H9 (cell line): Measurements from ENCODE around the gene DKK3. TPM values are rescaled to one million over a fixed set of nuclear protein-coding genes. Genes with fewer than 3 reads are reported as not detected.

Experiments used
- DNase-seq: peaks from one replicate; pipeline ENCODE4 v3.0.0-alpha.2; 2017
- H2AFZ ChIP-seq: one replicate; pipeline ENCODE4 v1.6.1; 2013; ENCODE audit warnings: mild to moderate bottlenecking, low read length, control low read depth, moderate library complexity
- H2AK5ac ChIP-seq: 2 replicates; pipeline ENCODE4 v1.6.1; 2013; ENCODE audit warnings: low read length, control low read depth, mixed read lengths; ENCODE audit not compliant: insufficient read length
- H2BK120ac ChIP-seq: one replicate; pipeline ENCODE4 v1.6.1; 2013; ENCODE audit warnings: low read depth, mild to moderate bottlenecking, low read length, control low read depth, inconsistent platforms; ENCODE audit not compliant: poor library complexity, severe bottlenecking
- H2BK12ac ChIP-seq: 2 replicates; pipeline ENCODE4 v1.6.1; 2013; ENCODE audit warnings: low read length, control low read depth, mixed read lengths, low read depth; ENCODE audit not compliant: insufficient read length
- H2BK15ac ChIP-seq: 2 replicates; pipeline ENCODE4 v1.6.1; 2013; ENCODE audit warnings: low read depth, low read length, control low read depth
- H2BK20ac ChIP-seq: one replicate; pipeline ENCODE4 v1.6.1; 2013; ENCODE audit warnings: low read depth, mild to moderate bottlenecking, low read length, control low read depth, inconsistent platforms; ENCODE audit not compliant: poor library complexity, severe bottlenecking
- H2BK5ac ChIP-seq: 2 replicates; pipeline ENCODE4 v1.6.1; 2013; ENCODE audit warnings: low read length, control low read depth, mixed read lengths; ENCODE audit not compliant: insufficient read length
- H3K14ac ChIP-seq: 2 replicates; pipeline ENCODE4 v1.6.1; 2013; ENCODE audit warnings: low read length, control low read depth; ENCODE audit not compliant: insufficient read depth
- H3K18ac ChIP-seq: 2 replicates; pipeline ENCODE4 v1.6.1; 2013; ENCODE audit warnings: low read depth, mild to moderate bottlenecking, mixed read lengths, low read length, control low read depth; ENCODE audit not compliant: insufficient read length
- H3K23ac ChIP-seq: 2 replicates; pipeline ENCODE4 v1.6.1; 2013; ENCODE audit warnings: low read length, control low read depth, mixed read lengths, low read depth; ENCODE audit not compliant: insufficient read length
- H3K23me2 ChIP-seq: 2 replicates; pipeline ENCODE4 v1.6.1; 2013; ENCODE audit warnings: low read depth, mild to moderate bottlenecking, mixed read lengths, low read length, control low read depth; ENCODE audit not compliant: insufficient read length, poor library complexity, severe bottlenecking
- H3K27ac ChIP-seq: 2 replicates; pipeline ENCODE4 v1.5.1; 2013; ENCODE audit warnings: low read length, control low read depth, mixed read lengths, low read depth; ENCODE audit not compliant: insufficient read length
- H3K27me3 ChIP-seq: 2 replicates; pipeline ENCODE4 v1.6.1; 2013; ENCODE audit warnings: low read length, control low read depth, inconsistent platforms; ENCODE audit not compliant: insufficient read depth
- H3K4ac ChIP-seq: 2 replicates; pipeline ENCODE4 v1.6.1; 2013; ENCODE audit warnings: low read depth, mild to moderate bottlenecking, control low read depth, inconsistent platforms, low read length, moderate library complexity
- H3K4me1 ChIP-seq: 2 replicates; pipeline ENCODE4 v1.6.1; 2013; ENCODE audit warnings: low read length, control low read depth, inconsistent platforms; ENCODE audit not compliant: insufficient read depth
- H3K4me2 ChIP-seq: 2 replicates; pipeline ENCODE4 v1.6.1; 2013; ENCODE audit warnings: low read length, control low read depth, mixed read lengths; ENCODE audit not compliant: insufficient read length, insufficient read depth
- H3K56ac ChIP-seq: 2 replicates; pipeline ENCODE4 v1.6.1; 2013; ENCODE audit warnings: low read depth, mild to moderate bottlenecking, mixed read lengths, low read length, control low read depth; ENCODE audit not compliant: insufficient read length
- H3K79me1 ChIP-seq: 2 replicates; pipeline ENCODE4 v1.6.1; 2013; ENCODE audit warnings: low read depth, mild to moderate bottlenecking, moderate library complexity, low read length, control low read depth, inconsistent platforms; ENCODE audit not compliant: insufficient read depth, poor library complexity, severe bottlenecking
- H3K79me2 ChIP-seq: 2 replicates; pipeline ENCODE4 v1.6.1; 2013; ENCODE audit warnings: low read length, control low read depth, inconsistent platforms; ENCODE audit not compliant: insufficient read depth
- H3K9ac ChIP-seq: 2 replicates; pipeline ENCODE4 v1.6.1; 2013; ENCODE audit warnings: low read length, control low read depth, mixed read lengths; ENCODE audit not compliant: insufficient read length; ENCODE audit errors: extremely low read depth
- H3K9me3 ChIP-seq: one replicate; pipeline ENCODE4 v1.6.1; 2013; ENCODE audit warnings: low read depth, low read length, inconsistent platforms; ENCODE audit not compliant: control insufficient read depth
- H3T11ph ChIP-seq: one replicate; pipeline ENCODE4 v1.6.1; 2013; ENCODE audit warnings: mild to moderate bottlenecking, low read length, control low read depth, inconsistent platforms
- H4K20me1 ChIP-seq: one replicate; pipeline ENCODE4 v1.6.1; 2013; ENCODE audit not compliant: control insufficient read depth, insufficient read length, insufficient read depth
- H4K5ac ChIP-seq: 2 replicates; pipeline ENCODE4 v1.6.1; 2013; ENCODE audit warnings: low read depth, mild to moderate bottlenecking, mixed read lengths, low read length, control low read depth; ENCODE audit not compliant: insufficient read length
- H4K8ac ChIP-seq: replicated peaks from 2 replicates; pipeline ENCODE4 v1.6.1; 2013; ENCODE audit warnings: low read length, control low read depth, mixed read lengths, low read depth; ENCODE audit not compliant: insufficient read length
- H4K91ac ChIP-seq: 2 replicates; pipeline ENCODE4 v1.6.1; 2013; ENCODE audit warnings: low read depth, mild to moderate bottlenecking, moderate library complexity, mixed read lengths, low read length, control low read depth; ENCODE audit not compliant: insufficient read length
- H3K27ac Mint-ChIP-seq, 3 experiments: 2 replicates in 2 of 3; 3 replicates in 1 of 3; pipeline ENCODE4 v1.8.0; 2020 to 2021; ENCODE audit warnings: mixed read lengths in 3 of 3, mild to moderate bottlenecking in 1 of 3, moderate library complexity in 1 of 3
- H3K27me3 Mint-ChIP-seq: 2 replicates; pipeline ENCODE4 v1.8.0; 2021; ENCODE audit warnings: low read depth, mild to moderate bottlenecking, moderate library complexity, mixed read lengths
- H3K36me3 Mint-ChIP-seq, 3 experiments: 2 replicates in 2 of 3; 3 replicates in 1 of 3; pipeline ENCODE4 v1.8.0; 2020 to 2021; ENCODE audit warnings: low read depth in 3 of 3, mixed read lengths in 3 of 3; ENCODE audit not compliant: insufficient read depth in 1 of 3
- H3K4me1 Mint-ChIP-seq, 2 experiments: 2 replicates each; pipeline ENCODE4 v1.8.0; 2020; ENCODE audit warnings: mixed read lengths in 2 of 2
- H3K4me3 Mint-ChIP-seq, 2 experiments: 2 replicates in 1 of 2; 3 replicates in 1 of 2; pipeline ENCODE4 v1.8.0; 2020 to 2021; ENCODE audit warnings: mild to moderate bottlenecking in 2 of 2, mixed read lengths in 2 of 2, moderate library complexity in 1 of 2
- H3K9me3 Mint-ChIP-seq, 2 experiments: 2 replicates in 1 of 2; 3 replicates in 1 of 2; pipeline ENCODE4 v1.8.0; 2020; ENCODE audit warnings: mild to moderate bottlenecking in 2 of 2, mixed read lengths in 2 of 2, moderate library complexity in 1 of 2
- CTCF ChIP-seq: fragments of 200-600 bp; sonication (generic); conservative IDR thresholded peaks from 3 replicates; pipeline ENCODE4 v1.8.0; 2021; ENCODE audit warnings: antibody characterized with exemption, mild to moderate bottlenecking
- WGBS: extraction: QIAGEN DNeasy Blood & Tissue Kit; methylation state at CpG from one replicate; pipeline ENCODE4 v1.1.7; 2013; ENCODE audit warnings: missing lambda C conversion rate, low lambda C conversion rate, mixed read lengths; ENCODE audit not compliant: insufficient read length; ENCODE audit errors: extremely low coverage; 5-methylcytosine and 5-hydroxymethylcytosine counted together
- total RNA-seq: library from RNA; stranded (reverse); gene quantifications from 2 replicates; pipeline ENCODE4 v1.2.1, GENCODE V29; 2021

DKK3 gene
- total RNA-seq, 1 experiment from 2014 or later: 17.1 TPM

- H3K23me2 ChIP-seq: no peaks in the 10 kb centered on the region
- H3K79me1 ChIP-seq: no peaks in the 10 kb centered on the region
- peaks cover 0 to 13% (median 3%) of the 10 kb centered on the region in 3 experiments; a peak in 3 of 7 replicates for H3K36me3 Mint-ChIP-seq
- H4K8ac ChIP-seq: no peak overlapping the region
- no peak overlapping the region for H3K9ac ChIP-seq
- no peak overlapping the region for H3K56ac ChIP-seq
- no peak for TF ChIP-seq CTCF
- H2BK15ac ChIP-seq: no peak overlapping the region
- no peak overlapping the region; the same call in 1 of the 2 replicates for H3K14ac ChIP-seq
- H4K5ac ChIP-seq: no peak overlapping the region
- no peak overlapping the region for H2AFZ ChIP-seq
- H3K27ac ChIP-seq: no peak overlapping the region
- H3K4me1 Mint-ChIP-seq: peaks cover 0 to 12% of the 10 kb centered on the region in 2 experiments; a peak in 2 of 4 replicates
- H3K18ac ChIP-seq: no peak overlapping the region
- no peak overlapping the region for H4K91ac ChIP-seq
- peaks cover 5% of the 10 kb centered on the region for H3K27me3 Mint-ChIP-seq
- H2BK12ac ChIP-seq: no peak overlapping the region
- H2AK5ac ChIP-seq: no peak overlapping the region
- H4K20me1 ChIP-seq: peaks cover 3% of the 10 kb centered on the region
- H3K9me3 ChIP-seq: no peaks in the 10 kb centered on the region
- no CpG with 5 or more reads among the region's 8 CpGs for WGBS
- no peak overlapping the region for H3K4me2 ChIP-seq
- DNase-seq: no peak
- no peak overlapping the region for H2BK5ac ChIP-seq
- no peaks in the 10 kb centered on the region for H3K79me2 ChIP-seq
- H2BK20ac ChIP-seq: no peak overlapping the region
- peaks cover 11% of the 10 kb centered on the region in 2 experiments for H3K9me3 Mint-ChIP-seq
- no peak overlapping the region for H3K4ac ChIP-seq
- no peaks in the 10 kb centered on the region for H3K27me3 ChIP-seq
- H3K4me1 ChIP-seq: no peaks in the 10 kb centered on the region
- H3K23ac ChIP-seq: no peak overlapping the region
- H3K4me3 Mint-ChIP-seq: no peak overlapping the region
- H3T11ph ChIP-seq: no peak overlapping the region
- no peak overlapping the region for H2BK120ac ChIP-seq
- no peak overlapping the region; a peak in 1 of 7 replicates for H3K27ac Mint-ChIP-seq
Measured at GRCh38 chr11:12044799-12045198, 36.4 kb upstream of the DKK3 start.
